Posterior cingulate gyrus (tissue), 11 donors: ENCODE results near the gene TEX44.

Source experiments
- DNase-seq, 10 donors: peaks; one replicate each; pipeline versions ENCODE4 v3.0.0 to v3.0.0-alpha.2; 2020 to 2021; ENCODE audit warnings: mixed read lengths in 3 of 10
- intact Hi-C: fragments of 100-400 bp; cut with DNase I; formaldehyde crosslinking; loops from one replicate; pipeline ENCODE4 v1.15.1; 2023

TEX44 gene

DNA sequence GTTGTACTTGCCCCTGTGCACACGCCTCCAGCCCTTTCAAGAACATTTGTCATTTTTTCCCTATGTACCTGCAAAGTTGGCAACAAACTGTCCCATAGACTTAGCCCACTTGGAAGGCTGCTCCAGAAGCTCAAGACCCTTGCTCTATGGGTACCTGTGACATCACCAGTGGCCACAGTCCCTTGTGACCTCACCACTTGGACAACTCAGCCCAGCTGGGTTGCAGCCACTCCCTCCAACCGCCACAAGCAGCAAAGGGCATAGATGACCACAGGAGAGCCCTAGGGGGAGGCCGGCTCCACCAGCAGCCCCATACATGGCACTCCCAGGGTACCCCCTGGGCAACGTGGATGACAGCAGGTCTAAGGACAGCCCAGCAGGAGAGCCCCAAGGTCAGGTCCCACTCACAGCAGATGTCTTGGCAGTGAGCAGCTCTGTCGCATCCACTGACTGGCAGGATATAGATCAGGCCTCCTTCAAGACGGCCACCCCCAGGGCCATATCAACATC lies at the start of gene TEX44:
Gene TEX44 (plus strand): TSS at position 229 of the 510 bp plus-strand sequence. CDS start 88 bp downstream, at position 317.
- intact Hi-C loops = no loop called here
- DNase-seq = peak in 1 of 10 donors; percentile 54

DNA sequence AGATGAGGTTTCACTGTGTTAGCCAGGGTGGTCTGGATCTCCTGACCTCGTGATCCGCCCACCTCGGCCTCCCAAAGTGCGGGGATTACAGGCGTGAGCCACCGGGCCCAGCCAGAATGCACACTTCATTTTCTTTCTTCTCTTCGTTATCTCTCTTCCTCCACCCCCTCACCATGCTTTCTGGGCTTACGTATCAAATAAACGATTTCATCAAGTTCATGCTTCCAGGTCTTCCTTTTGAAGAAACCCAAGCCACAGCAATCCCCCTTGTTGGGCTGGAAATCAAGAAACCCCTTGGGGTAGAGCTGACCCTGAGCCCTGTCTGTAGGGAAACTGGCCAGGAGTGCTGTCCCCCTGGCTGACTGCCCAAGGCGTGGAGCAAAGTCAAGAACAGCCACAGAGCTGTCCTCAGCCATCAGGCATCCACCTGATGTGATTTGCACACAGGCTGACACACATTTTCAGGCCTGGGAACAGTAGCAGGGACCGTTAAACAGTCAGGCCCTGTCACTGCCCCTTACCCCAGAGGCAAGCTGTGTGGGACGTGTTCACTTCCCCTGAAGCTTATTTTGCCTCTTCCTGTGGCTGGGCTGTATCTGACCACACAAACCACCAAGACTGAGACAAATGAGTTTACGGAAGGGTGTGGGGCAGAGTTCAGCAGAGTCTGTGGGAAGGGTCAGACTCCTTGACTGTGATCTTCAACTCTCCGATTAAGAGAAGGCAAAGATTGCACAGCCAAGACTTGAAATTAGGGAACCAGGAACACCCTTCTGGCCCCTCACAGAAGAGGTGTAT lies 47.4 kb upstream of the TEX44 start:
- intact Hi-C loops = no loop called here
- peak in 3 of 10 donors; percentile 8 to 33 (median 20) for DNase-seq

DNA sequence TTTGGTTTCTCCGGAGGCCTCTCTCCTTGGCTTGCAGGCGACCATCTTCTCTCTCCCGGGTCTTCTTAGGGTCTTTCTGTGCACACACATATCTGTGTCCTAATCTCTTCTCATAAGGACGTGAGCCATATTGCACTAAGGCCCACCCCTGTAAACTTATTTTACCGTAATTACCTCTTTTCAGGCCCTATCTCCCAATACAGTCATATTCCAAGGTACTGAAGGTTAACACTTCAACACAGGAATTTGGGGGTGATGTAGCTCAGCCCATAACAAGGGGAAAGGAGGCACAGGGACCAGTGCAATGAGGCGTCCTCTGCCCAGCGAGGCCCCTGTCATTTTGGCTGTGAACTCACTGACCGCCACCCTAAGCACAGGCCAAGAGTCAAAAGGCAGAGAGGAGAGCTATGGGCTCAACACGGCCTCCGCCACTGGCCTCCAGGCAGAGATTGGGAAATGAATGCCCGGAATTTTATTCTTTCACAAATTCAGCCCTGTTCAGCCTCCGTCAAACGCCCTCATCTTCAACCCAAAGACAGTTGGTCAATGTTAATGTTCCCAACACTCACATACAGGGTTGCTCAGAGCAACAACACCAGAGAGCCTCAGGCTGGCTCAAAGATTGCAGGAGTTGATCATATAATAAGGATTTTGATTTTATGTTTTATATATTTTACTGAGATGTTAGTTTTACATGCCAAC lies 46.5 kb upstream of the TEX44 start:
- intact Hi-C loops = no loop called here
- DNase-seq = peak in 1 of 10 donors; percentile 26

DNA sequence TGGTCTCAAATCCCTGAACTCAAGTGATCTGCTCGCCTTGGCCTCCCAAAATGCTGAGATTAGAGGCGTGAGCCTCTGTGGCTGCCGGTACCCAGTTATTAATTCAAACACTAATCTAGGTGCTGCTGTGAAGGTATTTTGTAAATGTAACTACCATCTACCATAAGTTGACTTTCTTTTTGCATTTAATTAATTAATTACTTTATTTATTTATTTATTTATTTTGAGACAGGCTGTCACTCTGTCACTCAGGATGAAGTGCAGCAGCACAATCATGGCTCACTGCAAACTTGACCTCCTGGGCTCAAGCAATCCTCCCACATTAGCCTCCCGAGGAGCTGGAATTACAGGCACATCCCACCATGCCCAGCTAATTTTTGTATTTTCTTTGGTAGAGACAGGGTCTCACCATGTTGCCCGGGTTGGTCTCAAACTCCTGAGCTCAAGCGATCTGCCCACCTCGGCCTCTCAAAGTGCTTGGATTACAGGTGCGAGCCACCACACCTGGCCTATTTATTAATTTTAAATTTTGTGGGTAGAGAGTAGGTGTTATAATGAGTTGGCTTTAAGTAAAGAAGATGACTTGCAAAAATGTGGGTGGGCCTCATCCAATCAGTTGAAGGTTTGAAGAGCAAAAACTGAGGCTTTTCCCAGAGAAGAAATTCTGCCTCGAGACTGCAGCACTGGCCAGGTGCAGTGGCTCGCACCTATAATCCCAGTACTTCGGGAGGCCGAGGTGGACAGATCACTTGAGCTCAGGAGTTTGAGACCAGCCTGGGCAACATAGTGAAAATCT lies 45.2 kb upstream of the TEX44 start:
- intact Hi-C loops = no loop called here

DNA sequence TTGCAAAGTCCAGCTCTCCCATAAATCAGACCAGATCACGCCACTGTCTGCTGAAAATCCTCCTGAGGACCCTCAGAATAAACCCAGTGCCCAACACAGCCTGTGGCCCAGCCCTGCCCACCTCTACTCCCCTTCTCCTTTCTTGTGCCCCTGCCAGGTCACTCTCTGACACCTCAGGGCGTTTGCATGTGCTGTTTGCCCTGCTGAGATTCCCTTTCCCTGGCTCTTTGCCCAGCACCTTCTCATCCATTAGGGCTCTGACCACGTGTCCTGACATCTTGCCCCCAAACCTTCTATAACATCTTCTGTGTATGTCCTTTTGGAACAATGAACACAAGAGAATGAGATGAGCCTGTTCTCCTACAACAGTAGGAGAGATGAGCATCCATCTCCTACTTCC lies 43.9 kb upstream of the TEX44 start:
- intact Hi-C loops = no loop called here
- no peak for DNase-seq

More for the DNA sequence above, 45.2 kb upstream of the TEX44 start:
- peak in 1 of 10 donors; percentile 24 for DNase-seq

DNA sequence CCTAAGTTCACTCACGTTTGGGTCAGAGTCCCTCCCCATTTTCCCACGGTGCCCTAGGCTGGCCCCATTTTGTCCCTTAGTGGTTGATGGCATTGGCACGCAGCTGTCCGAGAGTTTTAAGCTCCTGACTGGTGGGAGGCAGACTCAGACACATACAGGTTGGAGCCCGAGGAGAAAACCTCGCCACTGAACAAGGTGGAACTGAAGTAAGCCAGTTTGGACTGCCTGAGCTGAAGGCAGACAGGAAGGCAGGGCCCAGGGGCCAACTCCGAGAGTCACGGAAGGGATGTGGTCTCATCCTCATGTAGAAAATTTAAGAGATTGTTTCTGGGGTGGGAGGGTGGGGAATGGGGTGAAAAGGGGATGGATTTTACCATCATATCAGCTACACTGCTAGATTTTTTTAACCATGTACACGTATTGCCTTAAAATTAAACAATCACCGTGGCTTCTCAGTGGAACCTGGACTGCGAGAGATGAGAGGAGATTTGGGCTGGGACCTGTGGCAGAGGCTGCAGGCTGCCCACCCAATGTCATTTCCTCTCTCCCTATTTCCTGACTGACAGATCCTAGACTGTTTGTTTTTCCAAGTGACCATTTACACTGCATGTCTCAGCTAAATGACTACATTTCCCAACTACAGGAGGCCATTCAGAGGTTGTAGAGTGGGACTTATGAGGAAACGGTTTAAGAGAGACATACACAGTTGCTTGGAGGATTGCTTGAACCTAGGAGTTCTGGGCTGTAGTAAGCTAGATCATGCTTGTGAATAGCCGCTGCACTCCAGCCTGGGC lies 43.0 kb upstream of the TEX44 start:
- peak in 2 of 10 donors; percentile 30 to 56 for DNase-seq
- intact Hi-C loops = no loop called here

DNA sequence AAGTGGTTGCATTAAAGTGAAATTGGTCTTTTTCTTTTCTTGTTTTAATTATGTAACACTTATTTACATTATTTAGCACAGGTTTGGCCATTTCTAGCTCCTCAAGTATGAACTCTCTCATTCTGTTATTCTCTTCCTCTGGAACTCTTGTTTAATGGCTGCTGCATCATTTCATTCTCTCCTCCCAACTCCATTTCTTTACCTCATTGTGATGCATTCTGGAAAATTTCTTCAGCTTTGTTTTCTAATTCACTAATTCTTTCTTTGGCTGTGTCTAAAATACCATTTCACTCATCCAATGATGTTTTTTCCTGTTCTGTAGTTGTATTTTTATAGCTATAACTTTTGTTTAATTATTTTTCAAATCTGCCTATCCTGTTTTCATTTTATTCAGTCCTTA lies 39.9 kb upstream of the TEX44 start:
- intact Hi-C loops = no loop called here
- no peak for DNase-seq

DNA sequence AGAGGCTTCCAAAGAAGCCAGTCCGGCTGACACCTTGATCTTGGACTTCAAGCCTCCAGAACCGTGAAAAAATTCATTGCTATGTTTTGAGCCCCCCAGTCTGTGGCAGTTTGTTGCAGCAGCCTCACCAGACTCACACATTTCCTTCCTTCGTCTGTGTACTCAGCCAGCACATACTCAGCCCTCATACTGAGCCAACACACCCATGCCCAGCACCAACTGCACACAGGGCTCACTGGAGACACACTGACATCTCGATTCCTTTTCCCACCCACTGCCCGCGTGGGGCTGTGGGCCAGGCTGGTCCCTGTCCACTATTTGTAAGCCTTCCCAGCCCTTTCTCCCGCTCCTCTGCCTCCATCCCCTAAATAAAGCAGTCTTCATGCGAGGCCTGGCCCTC lies 38.3 kb upstream of the TEX44 start:
- peak in 2 of 10 donors; percentile 12 to 42 for DNase-seq
- intact Hi-C loops = no loop called here

DNA sequence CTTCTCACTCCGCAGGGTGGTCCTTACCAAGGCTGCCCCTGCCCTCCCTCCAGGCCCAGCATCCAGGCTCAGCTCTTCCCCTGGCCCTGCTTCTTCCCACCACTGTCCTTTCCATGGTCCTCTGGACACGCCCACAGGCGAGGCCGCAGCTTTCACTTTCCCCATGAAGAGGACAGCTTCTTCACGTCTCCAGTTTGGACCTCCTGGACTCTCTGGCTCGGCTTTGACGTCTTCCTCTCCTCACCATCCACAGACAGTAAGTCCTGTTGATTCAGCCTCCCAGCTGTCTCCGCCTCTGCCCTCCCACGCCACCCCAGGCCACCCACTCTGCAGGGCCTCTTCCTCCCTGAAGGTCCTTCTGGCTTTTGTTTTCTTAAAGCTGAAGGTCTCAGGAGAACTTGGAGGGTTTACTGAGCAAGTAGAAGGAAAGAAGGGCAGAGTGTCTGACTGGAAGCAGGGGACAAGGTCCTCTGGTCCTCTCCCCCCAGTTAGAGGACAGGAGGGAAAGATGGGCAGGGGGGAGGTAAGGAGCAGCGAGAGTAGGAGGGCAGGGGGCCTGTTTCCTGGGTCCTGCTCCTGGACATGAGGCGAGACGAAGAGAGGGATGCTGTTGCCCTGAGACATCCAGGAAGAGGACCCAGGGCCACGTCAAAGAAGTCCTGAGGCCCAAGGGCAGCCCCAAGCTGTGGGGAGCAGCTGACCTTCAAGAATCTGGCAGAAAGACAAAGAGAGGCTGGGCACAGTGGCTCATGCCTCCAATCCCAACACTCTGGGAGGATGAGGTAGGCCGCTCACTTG lies 37.7 kb upstream of the TEX44 start:
- peak in 2 of 10 donors; percentile 39 to 50 for DNase-seq
- intact Hi-C loops = loop anchor here (5.0 kb wide), 1 partner anchor 38 kb away; no protein-coding TSS in a partner anchor

DNA sequence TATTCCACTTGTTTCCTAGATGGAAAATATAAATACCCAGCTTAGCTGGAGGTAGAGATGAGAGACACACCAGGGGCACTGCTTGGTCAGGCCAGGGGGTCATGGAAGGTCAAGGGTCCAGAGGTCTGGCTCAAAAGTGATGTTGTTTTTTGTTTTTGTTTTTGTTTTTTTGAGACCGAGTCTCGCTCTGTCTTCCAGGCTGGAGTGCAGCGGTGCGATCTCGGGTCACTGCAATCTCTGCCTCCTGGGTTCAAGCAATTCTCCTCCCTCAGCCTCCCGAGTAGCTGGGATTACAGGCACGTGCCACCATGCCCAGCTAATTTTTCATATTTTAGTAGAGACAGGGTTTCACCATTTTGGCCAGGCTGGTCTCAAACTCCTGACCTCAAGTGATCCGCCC lies 36.2 kb upstream of the TEX44 start:
- DNase-seq = peak in 2 of 10 donors; percentile 23 to 51
- intact Hi-C loops = loop anchor here (5.0 kb wide), 1 partner anchor 39 kb away; no protein-coding TSS in a partner anchor

DNA sequence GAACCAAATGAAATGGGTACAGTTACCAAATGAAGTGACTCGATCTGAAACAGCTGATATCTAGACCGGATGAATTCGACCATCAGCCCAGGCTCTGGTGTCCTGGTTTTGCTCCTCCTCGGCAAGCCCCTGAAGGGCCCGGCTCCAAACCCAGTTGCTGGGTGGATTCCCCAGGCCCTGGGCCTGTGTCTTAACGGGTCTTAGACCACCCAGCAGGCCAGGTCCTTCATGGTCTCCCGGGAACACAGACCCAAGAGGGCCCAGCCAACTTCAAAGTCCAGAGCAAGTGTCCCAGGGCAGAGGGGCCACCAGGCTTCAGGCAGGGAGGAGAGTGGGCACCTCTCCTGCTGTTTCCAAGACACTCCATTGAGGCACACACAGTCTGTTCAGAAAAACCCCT lies 35.7 kb upstream of the TEX44 start:
- intact Hi-C loops = loop anchor here (1.0 to 5.0 kb wide), 2 partner anchors 40 to 75 kb away; no protein-coding TSS in a partner anchor
- DNase-seq = peak in 1 of 10 donors; percentile 25

DNA sequence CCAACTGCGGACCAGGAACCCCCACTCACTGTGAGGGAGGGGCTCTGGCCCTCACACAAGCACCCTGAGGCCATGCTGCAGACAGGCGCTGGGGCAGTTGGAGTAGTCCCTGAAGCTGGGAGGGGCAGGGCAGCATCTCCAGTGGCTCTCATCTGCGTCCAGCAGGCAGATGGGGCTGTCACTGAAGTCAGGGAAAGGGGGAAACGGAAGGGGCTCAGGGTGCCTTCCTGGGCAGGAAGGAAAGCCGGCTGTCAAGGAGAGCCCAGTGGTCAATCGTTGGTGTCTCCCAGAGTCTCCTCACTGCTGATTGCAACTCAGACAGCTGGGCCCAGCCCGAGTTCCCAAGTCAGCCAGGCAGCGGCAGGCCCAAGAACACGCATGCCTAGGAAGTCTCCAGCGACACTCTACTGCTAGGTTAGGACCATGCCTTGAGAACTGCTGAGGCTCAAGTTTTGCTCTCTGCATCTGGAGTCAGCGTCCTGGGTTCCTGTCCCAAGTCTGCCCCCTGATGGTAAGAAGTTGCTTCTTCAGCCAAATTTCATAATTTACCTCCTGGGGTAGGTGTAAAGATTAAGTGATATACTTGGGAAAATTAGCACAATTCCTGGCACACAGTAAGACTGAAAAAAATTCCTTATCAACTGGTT lies 35.0 kb upstream of the TEX44 start:
- intact Hi-C loops = loop anchor here (1.0 to 5.0 kb wide), 2 partner anchors 40 to 75 kb away; no protein-coding TSS in a partner anchor
- peak in 8 of 10 donors; percentile 24 to 89 (median 42) for DNase-seq

DNA sequence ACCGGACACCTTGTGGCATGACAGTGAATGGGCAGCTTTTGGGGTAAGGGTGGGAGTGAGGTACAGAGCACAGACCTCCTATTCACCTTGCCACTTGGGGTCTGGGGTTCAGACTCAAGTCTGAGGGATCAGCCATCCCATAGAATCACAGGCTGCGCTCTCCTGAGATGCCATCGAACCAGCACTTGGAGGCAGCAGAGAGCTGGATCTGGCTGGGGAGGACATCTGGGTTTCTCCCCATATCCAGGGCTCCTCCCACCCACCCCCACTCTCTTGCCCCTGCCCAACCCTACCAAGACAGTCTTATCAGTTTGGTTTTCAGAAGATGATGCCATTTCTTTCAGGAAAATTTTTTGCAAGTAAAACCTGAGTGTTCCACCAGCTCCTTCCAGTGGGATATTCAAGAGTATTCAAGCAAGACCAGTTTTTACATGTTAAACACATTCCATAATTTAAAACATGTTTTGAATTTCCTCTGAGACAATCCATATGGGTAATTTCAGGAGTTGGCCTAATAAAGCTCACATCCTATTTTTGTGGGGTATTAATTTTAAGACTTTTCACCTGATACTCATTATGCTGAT lies 29.2 kb upstream of the TEX44 start:
- intact Hi-C loops = loop anchor here (1.0 to 5.0 kb wide), 2 partner anchors 38 to 114 kb away; no protein-coding TSS in a partner anchor
- peak; percentile 51 to 96 (median 72) for DNase-seq

DNA sequence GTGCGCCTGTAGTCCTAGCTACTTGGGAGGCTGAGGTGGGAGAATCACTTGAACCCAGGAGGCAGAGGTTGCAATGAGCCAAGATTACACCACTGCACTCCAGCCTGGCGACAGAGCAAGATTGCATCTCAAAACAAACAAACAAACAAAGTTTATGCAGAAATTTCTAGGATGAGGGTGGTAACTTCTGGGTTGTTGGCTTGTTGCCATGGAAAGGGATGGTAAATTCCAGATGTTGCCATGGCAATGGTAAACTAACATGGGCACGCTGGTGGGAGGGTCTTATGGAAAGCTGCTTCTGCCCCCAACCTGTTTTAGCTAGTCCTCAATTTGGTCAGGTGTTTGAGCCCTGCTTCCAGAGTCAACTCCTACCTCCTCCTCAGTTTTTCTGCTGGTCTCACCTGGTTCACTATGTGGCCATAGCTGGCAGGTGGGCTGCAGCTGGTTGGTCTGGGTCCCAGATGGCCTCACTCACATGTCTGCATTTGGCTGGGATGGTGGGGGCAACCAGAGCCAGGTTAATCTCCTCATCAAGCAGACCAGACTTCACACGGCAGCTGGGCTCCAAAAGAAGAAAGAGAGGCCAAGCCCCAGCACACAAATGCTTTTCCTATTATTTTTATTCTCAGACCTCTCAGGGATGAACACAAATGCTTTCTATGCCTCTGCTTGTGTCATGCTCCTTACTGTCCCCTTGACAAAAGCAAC lies 26.6 kb upstream of the TEX44 start:
- DNase-seq = peak in 3 of 10 donors; percentile 18 to 71 (median 31)
- intact Hi-C loops = no loop called here

DNA sequence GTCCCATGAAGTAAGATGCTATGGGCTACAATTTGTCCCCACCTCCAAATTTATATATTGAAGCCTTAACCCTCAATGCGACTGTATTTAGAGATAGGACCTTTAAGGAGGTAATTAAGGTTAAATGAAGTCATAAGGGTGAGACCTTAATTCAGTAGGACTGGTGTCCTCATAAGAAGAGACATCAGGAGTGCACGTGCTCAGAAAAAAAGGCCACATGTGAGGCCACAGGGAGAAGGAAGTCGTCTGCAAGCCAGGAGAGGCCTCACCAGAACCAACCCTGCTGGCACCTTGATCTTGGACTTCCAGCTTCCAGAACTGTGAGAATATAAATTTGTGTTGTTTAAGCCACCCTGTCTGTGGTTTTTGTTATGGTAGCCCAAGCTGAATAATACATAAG lies 25.5 kb upstream of the TEX44 start:
- peak in 1 of 10 donors; percentile 7 for DNase-seq
- intact Hi-C loops = no loop called here

DNA sequence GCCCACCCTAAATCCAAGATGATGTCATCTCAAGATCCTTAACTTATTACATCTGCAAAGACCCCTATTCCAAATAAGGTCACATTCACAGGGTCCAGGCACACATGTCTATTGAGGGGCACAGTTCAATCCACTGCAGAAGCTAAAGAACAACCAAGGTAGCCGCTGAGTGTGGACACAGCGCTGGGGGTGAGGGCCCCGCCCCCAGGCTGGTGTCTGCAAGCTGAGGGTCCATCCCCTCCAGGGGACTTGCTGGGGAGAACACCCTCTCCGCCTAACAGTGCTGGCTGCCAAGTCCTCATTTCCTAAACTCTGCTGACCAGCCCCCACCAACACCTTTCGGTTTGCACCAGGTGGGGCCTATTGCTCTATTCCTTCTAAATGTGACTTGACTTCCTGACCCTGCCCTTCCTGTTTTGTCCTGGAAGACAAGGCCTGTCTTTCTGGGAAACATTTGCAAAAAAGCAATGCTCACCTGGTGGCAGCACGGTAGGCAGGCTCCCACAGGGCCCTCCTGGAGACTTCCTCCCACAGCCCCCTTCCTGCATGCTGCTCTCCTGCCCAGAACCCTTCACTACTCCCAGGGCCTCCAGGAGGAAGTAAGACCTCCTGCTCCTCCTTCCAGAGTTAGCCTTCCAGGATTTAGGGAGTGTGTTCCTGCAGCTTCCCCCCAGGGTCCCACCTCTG lies 24.4 kb upstream of the TEX44 start:
- intact Hi-C loops = no loop called here
- DNase-seq = peak in 3 of 10 donors; percentile 42 to 50 (median 42)
